ENCODE measurements around the gene ZFP36L1. TPM values are rescaled to one million over a fixed set of nuclear protein-coding genes. Genes with fewer than 3 reads are reported as not detected.

The ZFP36L1 gene
- total RNA-seq, 1 donor, result 24.2 TPM

DNA sequence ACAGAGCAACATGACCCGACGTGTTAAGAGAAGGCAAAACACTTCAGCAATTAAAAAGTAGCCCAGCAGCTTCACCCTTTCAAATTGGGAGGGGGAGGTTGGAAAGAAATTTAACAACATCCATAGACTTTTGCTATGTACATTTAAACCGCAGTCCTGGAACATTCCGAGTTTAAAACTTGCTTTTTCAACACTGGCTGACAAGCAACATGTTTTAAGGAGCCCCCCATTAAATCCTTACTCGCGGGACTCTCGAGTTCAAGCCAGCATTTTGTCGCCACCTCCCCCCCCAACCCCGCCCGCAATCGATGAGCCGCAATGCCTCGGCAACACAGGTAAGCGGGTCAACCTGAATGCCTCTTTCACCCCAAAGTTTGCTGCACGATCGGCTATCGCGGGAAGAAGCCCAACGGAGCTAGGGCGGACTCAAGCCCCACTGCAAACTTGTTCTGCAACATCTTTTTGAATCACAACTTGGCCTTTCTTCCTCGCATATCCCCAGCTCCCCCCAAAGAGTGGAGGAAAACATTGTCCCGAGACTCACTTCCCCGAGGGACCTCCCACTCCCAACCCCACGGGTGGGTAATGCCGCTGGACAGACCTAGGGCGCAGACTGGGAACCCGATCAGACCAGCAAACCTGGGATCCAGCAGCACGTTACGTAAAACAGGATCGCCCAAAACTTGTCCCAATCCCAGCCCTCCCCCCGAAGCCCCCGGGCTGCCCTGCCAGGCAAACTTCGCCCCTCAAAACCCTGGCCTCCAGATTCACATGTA is 777 bp downstream of the ZFP36L1 start:
- H3K4me3 ChIP-seq (ENCODE audit: low read depth, low read length), result peak overlapping the region; percentile 77
- TF ChIP-seq, protein P1, sequence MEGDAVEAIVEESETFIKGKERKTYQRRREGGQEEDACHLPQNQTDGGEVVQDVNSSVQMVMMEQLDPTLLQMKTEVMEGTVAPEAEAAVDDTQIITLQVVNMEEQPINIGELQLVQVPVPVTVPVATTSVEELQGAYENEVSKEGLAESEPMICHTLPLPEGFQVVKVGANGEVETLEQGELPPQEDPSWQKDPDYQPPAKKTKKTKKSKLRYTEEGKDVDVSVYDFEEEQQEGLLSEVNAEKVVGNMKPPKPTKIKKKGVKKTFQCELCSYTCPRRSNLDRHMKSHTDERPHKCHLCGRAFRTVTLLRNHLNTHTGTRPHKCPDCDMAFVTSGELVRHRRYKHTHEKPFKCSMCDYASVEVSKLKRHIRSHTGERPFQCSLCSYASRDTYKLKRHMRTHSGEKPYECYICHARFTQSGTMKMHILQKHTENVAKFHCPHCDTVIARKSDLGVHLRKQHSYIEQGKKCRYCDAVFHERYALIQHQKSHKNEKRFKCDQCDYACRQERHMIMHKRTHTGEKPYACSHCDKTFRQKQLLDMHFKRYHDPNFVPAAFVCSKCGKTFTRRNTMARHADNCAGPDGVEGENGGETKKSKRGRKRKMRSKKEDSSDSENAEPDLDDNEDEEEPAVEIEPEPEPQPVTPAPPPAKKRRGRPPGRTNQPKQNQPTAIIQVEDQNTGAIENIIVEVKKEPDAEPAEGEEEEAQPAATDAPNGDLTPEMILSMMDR (IDR thresholded peaks at IDR 0.05; ENCODE audit: insufficient read depth, low read depth, low read length), result no peak
- DNase-seq (ENCODE audit: low read depth), result no peak

DNA sequence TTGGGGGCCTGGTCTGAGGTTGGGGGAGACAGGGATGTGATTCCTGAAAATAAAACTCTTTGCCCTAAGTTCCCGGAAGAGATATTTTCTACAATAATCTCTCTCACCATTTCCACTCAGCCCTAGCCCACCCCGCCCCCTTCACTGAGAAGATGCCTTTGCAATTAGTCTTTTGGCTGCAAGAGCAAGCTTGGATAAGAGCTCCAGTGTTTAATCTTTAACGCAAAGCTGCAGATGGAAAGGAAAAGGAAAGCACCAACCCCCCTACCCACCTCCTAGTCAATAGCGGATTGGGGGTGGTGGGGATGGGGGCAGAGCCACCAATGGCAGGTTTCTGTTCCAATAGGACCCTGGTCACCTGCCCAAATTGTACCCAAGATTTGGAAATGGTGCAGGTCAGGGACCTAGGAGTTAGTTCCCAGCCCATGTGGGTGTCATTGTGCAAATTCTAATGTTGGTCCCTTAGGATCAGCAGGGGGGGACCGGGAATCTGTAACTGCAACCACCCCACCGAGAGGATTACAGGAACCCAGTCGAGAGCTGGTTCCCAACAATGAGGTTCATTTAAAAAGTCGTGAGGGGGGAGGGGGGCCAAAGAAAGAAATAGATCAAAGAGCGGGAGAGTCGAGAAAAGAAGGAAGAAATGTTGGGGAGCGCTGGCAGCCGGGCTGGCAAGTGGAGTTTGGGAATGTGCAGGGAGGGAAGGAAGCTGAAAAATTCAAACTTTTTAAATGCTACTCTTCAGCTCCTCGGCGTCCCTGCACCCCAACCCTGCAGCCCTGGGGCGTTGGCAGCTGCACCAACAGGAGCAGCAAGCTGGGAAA is 1.6 kb downstream of the ZFP36L1 start:
- H3K4me3 ChIP-seq (ENCODE audit: low read depth, low read length), result peak overlapping the region; percentile 77
- TF ChIP-seq, protein P1 (IDR thresholded peaks at IDR 0.05; ENCODE audit: insufficient read depth, low read depth, low read length), result no peak
- peak; percentile 50 for DNase-seq (ENCODE audit: low read depth)

DNA sequence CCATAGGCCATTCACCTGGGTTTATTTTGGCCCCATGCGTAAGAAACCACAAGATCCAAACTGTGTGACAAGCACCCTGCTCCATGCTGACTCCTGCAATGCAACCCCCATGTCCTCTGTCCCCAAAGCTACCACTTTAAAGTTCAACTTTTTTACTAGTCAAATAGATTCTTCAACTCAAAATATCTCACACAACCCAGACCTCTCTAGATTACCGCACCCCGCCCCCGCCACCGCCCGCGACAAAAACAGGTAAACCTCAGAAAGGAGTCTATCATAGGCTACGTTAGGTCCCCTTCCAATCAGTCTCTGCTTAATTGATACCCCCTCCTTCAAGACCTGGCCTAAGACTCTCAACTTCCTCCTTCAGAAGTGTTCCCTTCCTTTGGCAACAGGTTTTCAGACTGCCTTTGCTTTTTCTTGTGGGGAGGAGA is 2.2 kb downstream of the ZFP36L1 start:
- TF ChIP-seq, protein P1 (IDR thresholded peaks at IDR 0.05; ENCODE audit: insufficient read depth, low read depth, low read length), result no peak
- peak overlapping the region; percentile 77 for H3K4me3 ChIP-seq (ENCODE audit: low read depth, low read length)
- no peak for DNase-seq (ENCODE audit: low read depth)

DNA sequence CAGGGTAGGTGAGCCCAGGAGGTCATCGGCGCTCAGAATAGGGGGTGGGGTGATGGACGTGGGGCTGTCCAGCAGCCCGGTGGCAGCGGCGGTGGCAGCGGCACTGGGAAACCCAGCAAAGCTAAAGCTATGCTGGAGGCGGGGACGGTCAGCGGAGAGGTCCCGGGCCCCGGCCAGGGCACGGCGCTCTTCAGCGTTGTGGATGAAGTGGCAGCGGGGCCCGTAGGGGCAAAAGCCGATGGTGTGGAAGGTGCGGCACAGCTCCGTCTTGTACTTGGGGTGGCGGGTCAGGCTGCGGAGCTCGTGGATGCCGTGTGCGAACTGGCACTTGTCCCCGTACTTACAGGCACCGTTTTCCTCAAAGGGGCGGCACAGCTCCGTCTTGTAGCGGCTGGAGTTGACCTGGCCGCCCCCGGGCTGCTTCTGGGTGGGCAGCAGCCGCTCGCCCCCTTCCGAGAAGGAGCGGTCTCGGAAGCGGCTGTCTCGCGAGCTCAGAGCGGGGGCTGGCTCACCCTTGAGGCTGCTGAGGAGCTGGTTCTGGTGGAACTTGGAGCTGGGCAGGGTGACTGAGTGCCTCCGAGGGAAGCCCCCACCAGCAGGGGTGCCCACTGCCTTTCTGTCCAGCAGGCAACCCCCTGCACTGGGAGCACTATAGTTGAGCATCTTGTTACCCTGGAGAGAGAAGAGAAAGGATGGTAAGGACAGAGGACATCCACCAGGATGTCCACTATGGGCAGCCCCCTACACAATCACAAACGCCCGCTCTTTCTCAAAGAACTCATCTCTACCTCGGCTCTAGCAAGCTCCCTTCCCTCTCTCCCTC is 2.8 kb downstream of the ZFP36L1 start:
- TF ChIP-seq, protein P1 (IDR thresholded peaks at IDR 0.05; ENCODE audit: insufficient read depth, low read depth, low read length), result no peak
- DNase-seq (ENCODE audit: low read depth), result peak; percentile 52
- H3K4me3 ChIP-seq (ENCODE audit: low read depth, low read length), result peak overlapping the region; percentile 77

DNA sequence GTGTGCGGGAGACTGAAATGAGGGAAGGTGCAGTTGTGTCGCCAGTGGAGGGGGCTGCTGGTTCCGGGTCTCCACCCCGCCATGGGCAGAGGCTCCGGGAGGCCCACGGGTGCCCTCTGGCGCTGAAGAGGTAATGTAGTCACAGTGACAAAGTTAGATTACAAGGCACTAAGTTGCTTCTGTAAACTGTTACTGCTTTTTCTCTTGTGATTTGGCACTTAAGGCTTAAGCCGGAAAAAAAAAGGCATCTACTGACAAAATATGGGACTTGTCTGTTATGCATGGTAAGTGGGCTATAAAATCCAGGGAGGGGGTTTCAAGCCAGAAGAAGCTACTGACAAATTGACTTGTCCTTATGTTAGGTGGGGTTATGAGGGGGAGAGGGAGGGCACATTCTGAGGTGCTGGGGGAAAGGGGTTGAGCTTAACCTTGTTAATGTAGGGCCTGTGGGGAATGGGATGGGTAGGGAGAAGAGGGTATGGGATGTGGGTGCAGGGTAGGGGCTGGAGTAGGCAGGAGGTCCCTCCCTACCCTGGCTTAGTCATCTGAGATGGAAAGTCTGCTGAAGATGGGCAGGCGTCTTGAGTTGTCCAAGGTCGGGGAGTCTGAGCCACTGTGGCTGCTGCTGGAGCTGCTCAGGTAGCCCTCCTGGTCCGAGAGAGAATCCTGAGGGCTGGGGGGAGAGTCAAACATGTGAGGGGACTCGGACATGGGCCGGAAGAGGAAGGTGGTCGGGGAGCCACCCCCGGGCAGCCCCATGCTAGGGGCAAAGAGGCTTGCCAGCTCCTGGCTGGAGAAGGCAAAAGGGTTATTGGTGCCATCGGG is 3.7 kb downstream of the ZFP36L1 start:
- TF ChIP-seq, protein P1 (IDR thresholded peaks at IDR 0.05; ENCODE audit: insufficient read depth, low read depth, low read length), result peak; percentile 69
- DNase-seq (ENCODE audit: low read depth), result peak; percentile 79

More for the DNA sequence above, 3.7 kb downstream of the ZFP36L1 start:
- peak overlapping the region; percentile 77 for H3K4me3 ChIP-seq (ENCODE audit: low read depth, low read length)
